Immature natural killer cell (primary cell): ENCODE results near the gene TTLL10. TPM values are rescaled to one million over a fixed set of nuclear protein-coding genes. Genes with fewer than 3 reads are reported as not detected.

Source experiments
- DNase-seq, 3 donors: peaks; one replicate each; pipeline ENCODE4 v3.0.0; 2022; ENCODE audit warnings: mixed read lengths in 1 of 3
- H3K27ac Mint-ChIP-seq, 6 donors: one replicate each; pipeline ENCODE4 v1.8.0; 2020; ENCODE audit warnings: mixed read lengths in 6 of 6, mild to moderate bottlenecking in 5 of 6, inconsistent platforms in 4 of 6, moderate library complexity in 3 of 6
- H3K27me3 Mint-ChIP-seq, 3 donors: one replicate each; pipeline ENCODE4 v1.8.0; 2020 to 2021; ENCODE audit warnings: low read depth in 3 of 3, mild to moderate bottlenecking in 3 of 3, mixed read lengths in 3 of 3, moderate library complexity in 3 of 3, inconsistent platforms in 1 of 3
- H3K36me3 Mint-ChIP-seq, 3 donors: one replicate each; pipeline ENCODE4 v1.8.0; 2020; ENCODE audit warnings: mixed read lengths in 3 of 3, inconsistent platforms in 2 of 3, mild to moderate bottlenecking in 2 of 3
- H3K4me1 Mint-ChIP-seq, 2 donors: one replicate each; pipeline ENCODE4 v1.8.0; 2020; ENCODE audit warnings: inconsistent platforms in 2 of 2, mild to moderate bottlenecking in 2 of 2, mixed read lengths in 2 of 2, moderate library complexity in 1 of 2
- H3K4me3 Mint-ChIP-seq, 5 donors: one replicate each; pipeline ENCODE4 v1.8.0; 2020; ENCODE audit warnings: mild to moderate bottlenecking in 5 of 5, mixed read lengths in 5 of 5, inconsistent platforms in 3 of 5, moderate library complexity in 3 of 5
- H3K9me3 Mint-ChIP-seq, 6 donors: one replicate each; pipeline ENCODE4 v1.8.0; 2020; ENCODE audit warnings: mild to moderate bottlenecking in 6 of 6, mixed read lengths in 6 of 6, inconsistent platforms in 4 of 6, moderate library complexity in 3 of 6
- polyA plus RNA-seq, 3 donors: library from polyadenylated mRNA; unstranded; fragments of 300-500 nt; fragmentation: Illumina TruSeq; gene quantifications; one replicate each; pipeline ENCODE4 v1.2.3, GENCODE V29; 2021

TTLL10 gene
- polyA plus RNA-seq, 3 donors from 2014 or later: 0.68 to 0.83 (median 0.69) TPM

DNA sequence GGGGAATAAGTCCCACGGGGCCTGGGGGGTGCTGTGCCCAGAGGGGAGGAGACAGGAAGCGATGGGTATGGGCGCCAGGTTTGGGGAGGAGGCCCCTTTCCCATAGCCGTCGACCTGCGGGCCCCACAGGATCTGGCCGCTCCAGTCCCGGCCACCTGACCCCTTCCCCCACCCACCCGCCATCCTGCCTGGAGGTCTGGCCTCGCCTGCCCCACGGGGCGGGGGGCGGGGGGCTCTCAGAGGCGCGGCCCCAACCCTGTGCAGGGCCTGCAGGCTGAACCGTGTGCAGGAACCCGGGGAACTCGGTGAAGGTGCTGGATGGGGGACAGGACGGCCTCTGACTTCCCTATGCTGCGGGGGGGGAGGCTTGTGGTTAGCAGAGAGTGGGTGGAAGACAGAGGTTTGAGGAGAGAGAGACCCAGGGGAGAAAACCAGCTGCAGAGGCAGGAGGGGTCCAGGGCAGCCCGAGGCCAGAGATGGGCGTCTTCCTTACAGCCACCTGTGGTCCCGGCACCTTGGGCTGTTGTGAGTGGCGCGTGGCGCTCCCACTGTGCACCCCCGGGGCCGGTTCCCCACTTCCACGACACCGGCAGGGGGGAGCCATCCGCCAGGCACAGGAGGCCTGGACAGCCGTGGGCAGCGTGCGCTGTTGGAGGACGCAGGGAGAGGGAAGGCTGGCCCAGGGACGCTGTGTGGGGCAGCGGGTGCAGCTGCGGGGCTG, 35.2 kb downstream of the TTLL10 start:
- H3K9me3 Mint-ChIP-seq: no peaks in the 10 kb centered on the region
- peak; percentile 70 to 82 (median 71) for DNase-seq
- H3K36me3 Mint-ChIP-seq: no peaks in the 10 kb centered on the region
- H3K4me3 Mint-ChIP-seq: peak overlapping the region; percentile 81 to 96 (median 87)
- H3K27ac Mint-ChIP-seq: peak overlapping the region; percentile 93 to 97 (median 95)
- H3K4me1 Mint-ChIP-seq: peaks cover 21 to 43% of the 10 kb centered on the region in 2 donors
- H3K27me3 Mint-ChIP-seq: peaks cover 14 to 34% (median 27%) of the 10 kb centered on the region in 3 donors

GRCh38 chr1:1210726-1211540, 37.3 kb downstream of the TTLL10 start:
- H3K9me3 Mint-ChIP-seq: no peaks in the 10 kb centered on the region
- H3K27me3 Mint-ChIP-seq: peaks cover 17 to 42% (median 29%) of the 10 kb centered on the region in 3 donors
- no peak for DNase-seq
- H3K27ac Mint-ChIP-seq: peak overlapping the region in 5 of 6 donors; percentile 64 to 95 (median 81)
- H3K4me1 Mint-ChIP-seq: peaks cover 37 to 57% of the 10 kb centered on the region in 2 donors
- no peaks in the 10 kb centered on the region for H3K36me3 Mint-ChIP-seq
- H3K4me3 Mint-ChIP-seq: peak overlapping the region; percentile 23 to 61 (median 48)

DNA sequence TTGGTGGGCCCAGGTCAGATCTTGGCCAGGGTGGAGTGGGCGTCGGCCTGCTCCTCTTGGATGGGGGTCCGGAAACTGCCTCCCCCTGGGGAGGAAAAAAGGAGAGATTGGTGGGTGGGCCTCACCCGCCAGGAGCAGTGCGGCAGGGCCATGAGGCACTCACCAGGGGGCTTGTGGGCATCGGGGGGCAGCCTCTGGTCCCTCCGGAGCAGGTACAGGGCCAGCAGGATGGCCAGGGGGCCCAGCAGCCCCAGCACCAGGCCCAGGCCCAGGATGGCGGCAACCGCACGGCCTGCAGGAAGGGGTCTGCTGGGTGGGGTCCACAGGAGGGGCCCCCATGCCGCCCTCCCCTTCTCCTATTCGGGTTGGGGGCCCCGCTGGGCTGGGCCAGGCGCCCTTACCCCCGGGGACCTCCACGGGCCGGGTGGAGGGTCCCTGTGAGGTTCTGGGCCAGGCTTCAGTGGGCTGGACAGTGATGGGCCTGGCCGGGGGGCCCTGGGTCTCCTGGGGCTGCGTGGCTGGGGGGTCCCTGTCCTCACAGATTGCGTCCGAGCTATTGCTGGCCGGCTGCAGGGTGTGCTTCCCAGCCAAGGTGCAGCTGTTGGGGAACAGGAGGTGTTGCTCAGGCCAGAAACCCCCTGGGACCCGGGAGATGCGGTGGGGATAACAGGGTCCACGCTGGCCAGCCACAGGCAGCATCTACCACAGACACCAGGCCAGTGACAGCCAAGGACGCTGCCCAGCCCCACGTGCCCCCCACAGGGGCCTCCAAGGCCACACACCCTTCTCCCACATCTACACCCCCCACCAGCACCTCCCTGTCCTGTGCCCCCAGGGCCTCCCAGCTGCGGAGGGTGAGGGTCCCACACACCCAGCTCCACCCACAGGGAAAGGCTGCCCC, 38.1 kb downstream of the TTLL10 start:
- peaks cover 0 to 4% (median 4%) of the 10 kb centered on the region in 3 donors for H3K36me3 Mint-ChIP-seq
- peak overlapping the region; percentile 21 to 66 (median 61) for H3K4me3 Mint-ChIP-seq
- peaks cover 22 to 47% (median 27%) of the 10 kb centered on the region in 3 donors for H3K27me3 Mint-ChIP-seq
- DNase-seq: no peak
- H3K27ac Mint-ChIP-seq: peak overlapping the region in 5 of 6 donors; percentile 77 to 88 (median 86)
- peaks cover 43 to 62% of the 10 kb centered on the region in 2 donors for H3K4me1 Mint-ChIP-seq
- no peaks in the 10 kb centered on the region for H3K9me3 Mint-ChIP-seq

- peaks cover 43 to 64% of the 10 kb centered on the region in 2 donors for H3K4me1 Mint-ChIP-seq
Observed at GRCh38 chr1:1212780-1213344, 39.2 kb downstream of the TTLL10 start.

DNA sequence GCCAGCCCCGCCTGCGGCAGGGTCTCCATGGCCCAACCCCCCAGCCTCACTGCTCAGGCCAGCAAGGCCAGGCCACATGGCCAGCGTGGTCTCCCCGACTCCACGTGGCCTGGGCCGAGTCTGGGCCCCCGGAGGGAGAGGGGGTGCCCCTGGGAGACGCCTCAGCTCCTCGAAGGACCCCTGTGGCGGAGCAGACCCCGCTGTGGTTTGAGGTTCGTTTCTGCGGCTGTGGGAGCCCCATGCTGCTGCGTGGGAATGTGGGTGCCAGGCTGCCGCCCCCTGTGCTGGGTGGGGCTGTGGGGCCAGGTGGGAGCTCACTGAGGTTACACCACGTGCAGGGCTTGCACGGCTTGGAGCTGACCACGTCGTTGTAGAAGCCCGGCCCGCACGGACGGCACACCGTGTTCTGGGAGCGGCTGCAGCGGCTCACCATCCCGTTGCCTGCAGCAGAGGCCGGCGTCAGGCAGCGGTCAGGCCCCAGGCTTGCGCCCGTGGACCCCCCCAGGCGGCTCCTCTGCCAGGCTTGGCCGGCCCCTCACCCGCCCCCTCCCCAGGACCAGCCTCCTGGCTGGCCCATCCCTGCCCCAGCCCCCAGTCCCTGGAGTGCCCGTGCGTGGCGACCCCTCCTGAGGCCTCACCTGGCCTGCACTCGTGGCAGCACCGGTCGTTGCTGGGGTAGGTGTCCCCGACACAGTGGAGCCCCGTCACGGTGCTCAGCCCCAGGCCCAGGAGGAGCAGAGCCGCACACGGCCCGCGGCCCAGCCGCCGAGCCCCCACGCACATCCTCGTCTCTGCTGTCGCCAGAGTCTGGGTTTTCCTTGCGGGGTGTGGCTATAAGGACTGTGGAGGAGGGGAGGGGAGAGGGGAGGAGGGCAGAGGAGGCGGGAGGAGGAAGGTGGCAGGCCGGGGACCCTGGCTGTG, 39.9 kb downstream of the TTLL10 start, which contains the start of gene TNFRSF4:
TSS of gene TNFRSF4 (minus strand) at position 809 of the 921 bp plus-strand sequence. CDS start at position 783, 26 bp downstream.
- peaks cover 0 to 10% (median 7%) of the 10 kb centered on the region in 3 donors for H3K36me3 Mint-ChIP-seq
- peak within 1 kb of the TSS; percentile 81 to 99 (median 91) for H3K27ac Mint-ChIP-seq
- no peaks in the 10 kb centered on the region for H3K9me3 Mint-ChIP-seq
- H3K27me3 Mint-ChIP-seq: peaks cover 21 to 50% (median 26%) of the 10 kb centered on the region in 3 donors
- peak within 1 kb of the TSS; percentile 53 to 64 (median 62) for H3K4me3 Mint-ChIP-seq
- DNase-seq: peak; percentile 81 to 85 (median 81)
- peaks cover 36 to 59% of the 10 kb centered on the region in 2 donors for H3K4me1 Mint-ChIP-seq

More at GRCh38 chr1:1212780-1213344, 39.2 kb downstream of the TTLL10 start:
- H3K4me3 Mint-ChIP-seq: peak overlapping the region; percentile 38 to 63 (median 51)
- peak overlapping the region in 5 of 6 donors; percentile 59 to 88 (median 72) for H3K27ac Mint-ChIP-seq
- no peaks in the 10 kb centered on the region for H3K9me3 Mint-ChIP-seq
- H3K36me3 Mint-ChIP-seq: peaks cover 0 to 7% (median 5%) of the 10 kb centered on the region in 3 donors
- peak; percentile 94 to 97 (median 95) for DNase-seq
- peaks cover 26 to 54% (median 27%) of the 10 kb centered on the region in 3 donors for H3K27me3 Mint-ChIP-seq

GRCh38 chr1:1215080-1215676, 41.5 kb downstream of the TTLL10 start:
- Mint-ChIP-seq H3K27me3 (peaks cover 21 to 45% (median 24%) of the 10 kb centered on the region in 3 donors), H3K9me3 (no peaks in the 10 kb centered on the region), H3K4me3 (peak overlapping the region in 4 of 5 donors; percentile 50 to 62 (median 56)), H3K4me1 (peaks cover 30 to 57% of the 10 kb centered on the region in 2 donors), H3K27ac (peak overlapping the region; percentile 81 to 99 (median 91)), H3K36me3 (peaks cover 0 to 10% (median 7%) of the 10 kb centered on the region in 3 donors)
- no peak for DNase-seq

- Mint-ChIP-seq H3K4me3 (peak overlapping the region; percentile 62 to 83 (median 75)), H3K9me3 (no peaks in the 10 kb centered on the region), H3K27ac (peak overlapping the region; percentile 96 to 99 (median 98)), H3K4me1 (peaks cover 35 to 61% of the 10 kb centered on the region in 2 donors), H3K36me3 (peaks cover 0 to 10% (median 7%) of the 10 kb centered on the region in 3 donors), H3K27me3 (peaks cover 22 to 42% (median 24%) of the 10 kb centered on the region in 3 donors)
- no peak for DNase-seq
Observed at GRCh38 chr1:1215881-1216605, 42.4 kb downstream of the TTLL10 start.

- Mint-ChIP-seq H3K4me3 (peak overlapping the region; percentile 75 to 83 (median 76)), H3K36me3 (peaks cover 0 to 14% (median 10%) of the 10 kb centered on the region in 3 donors), H3K9me3 (no peaks in the 10 kb centered on the region), H3K27ac (peak overlapping the region; percentile 96 to 99 (median 98)), H3K4me1 (peaks cover 42 to 68% of the 10 kb centered on the region in 2 donors), H3K27me3 (peaks cover 25 to 46% (median 25%) of the 10 kb centered on the region in 3 donors)
- DNase-seq: peak; percentile 56 to 79 (median 72)
Observed at GRCh38 chr1:1216770-1217620, 43.3 kb downstream of the TTLL10 start.

DNA sequence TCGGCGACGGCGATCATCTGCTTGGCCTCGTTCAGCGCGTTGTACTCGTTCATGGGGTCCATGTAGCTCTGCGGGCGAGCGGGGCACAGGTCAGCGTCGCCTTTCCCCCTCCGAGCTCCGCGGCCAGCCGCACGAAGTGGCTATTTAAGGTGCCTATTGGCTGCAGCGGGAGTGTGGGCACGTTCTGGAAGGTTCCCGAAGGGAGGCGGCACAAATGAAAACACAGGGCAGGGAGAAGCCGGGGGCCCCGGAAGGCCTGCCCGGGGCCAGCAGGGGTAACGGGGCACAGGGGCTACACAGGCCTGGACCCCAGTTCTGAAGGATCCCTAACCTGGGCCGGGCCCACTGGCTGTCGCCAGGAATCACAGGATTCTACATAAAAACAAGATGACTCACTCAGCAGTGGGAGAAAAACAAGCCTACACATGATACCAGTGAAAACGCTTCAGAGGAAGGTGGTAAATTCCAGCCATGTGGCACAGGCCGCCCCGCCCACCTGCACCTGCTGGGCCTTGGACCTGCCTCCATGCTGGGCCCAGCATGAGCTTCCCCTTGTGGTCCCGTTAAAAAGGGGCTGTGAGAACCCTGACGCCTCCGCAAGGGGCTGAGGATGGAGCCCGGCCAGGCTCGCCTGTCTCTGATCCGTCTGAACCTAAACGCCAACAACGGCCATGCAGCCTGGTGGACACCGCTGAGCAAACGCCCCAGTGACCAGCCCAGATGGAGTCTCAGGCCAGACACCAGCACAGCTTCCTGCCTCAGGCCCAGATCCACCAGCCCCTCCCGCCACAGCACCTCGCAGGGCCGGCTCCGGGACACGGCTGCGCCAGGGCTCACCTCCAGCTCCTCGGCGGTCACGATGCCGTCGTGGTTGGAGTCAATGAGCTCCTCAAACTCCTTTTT, 44.2 kb downstream of the TTLL10 start:
- no peak for DNase-seq

More for the DNA sequence above, 44.2 kb downstream of the TTLL10 start:
- H3K27me3 Mint-ChIP-seq: peaks cover 20 to 45% (median 22%) of the 10 kb centered on the region in 3 donors
- peaks cover 51 to 72% of the 10 kb centered on the region in 2 donors for H3K4me1 Mint-ChIP-seq
- H3K36me3 Mint-ChIP-seq: peaks cover 3 to 17% (median 12%) of the 10 kb centered on the region in 3 donors
- no peaks in the 10 kb centered on the region for H3K9me3 Mint-ChIP-seq
- peak overlapping the region; percentile 31 to 96 (median 76) for H3K27ac Mint-ChIP-seq
- H3K4me3 Mint-ChIP-seq: peak overlapping the region in 3 of 5 donors; percentile 14 to 53 (median 24)
